A673 (cell line): Measurements from ENCODE around the gene KDM8. TPM values are rescaled to one million over a fixed set of nuclear protein-coding genes. Genes with fewer than 3 reads are reported as not detected.

ENCODE experiments used
- BruUV-seq: library from RNA; stranded (reverse); fragments of 400-500 nt; replicated peaks from 2 replicates; lab custom pipeline; 2021; lab: Mats Ljungman, UMichigan
- CTCF ChIA-PET: fragments of 300-600 bp; sonication (Branson Sonifier 250); formaldehyde crosslinking; loops from one replicate; lab custom pipeline; 2022; ENCODE audit warnings: antibody characterized with exemption; lab: Charles Lee
- POLR2A ChIA-PET: fragments of 300-600 bp; sonication (Branson Sonifier 250); formaldehyde crosslinking; loops from one replicate; lab custom pipeline; 2022; ENCODE audit warnings: antibody characterized with exemption; ENCODE audit not compliant: low non-redundant PET; lab: Charles Lee
- DNase-seq: peaks from one replicate; pipeline ENCODE4 v3.0.0-alpha.2; 2015; ENCODE audit warnings: low spot score
- H3K27ac ChIP-seq: fragments of 200-600 bp; sonication (generic); 2 replicates; pipeline ENCODE4 v1.5.1; 2016; ENCODE audit warnings: mixed run types, low read depth, mild to moderate bottlenecking, mixed read lengths, antibody characterized with exemption, low read length; ENCODE audit not compliant: poor library complexity, severe bottlenecking
- H3K27me3 ChIP-seq: fragments of 200-600 bp; sonication (generic); replicated peaks from 2 replicates; pipeline ENCODE4 v1.6.1; 2017; ENCODE audit warnings: mixed run types, low read depth, mild to moderate bottlenecking, mixed read lengths, antibody characterized with exemption, low read length; ENCODE audit not compliant: insufficient read depth, poor library complexity
- H3K36me3 ChIP-seq: fragments of 200-600 bp; sonication (generic); 2 replicates; pipeline ENCODE4 v1.6.1; 2016; ENCODE audit warnings: mixed run types, mild to moderate bottlenecking, mixed read lengths, antibody characterized with exemption, low read length; ENCODE audit not compliant: insufficient read depth, poor library complexity, severe bottlenecking
- H3K4me1 ChIP-seq: fragments of 200-600 bp; sonication (generic); 2 replicates; pipeline ENCODE4 v1.6.1; 2017; ENCODE audit warnings: mixed run types, mild to moderate bottlenecking, mixed read lengths, antibody characterized with exemption, low read length; ENCODE audit not compliant: insufficient read depth, poor library complexity, severe bottlenecking
- H3K4me3 ChIP-seq: fragments of 200-600 bp; sonication (generic); 2 replicates; pipeline ENCODE4 v1.5.1; 2016; ENCODE audit warnings: low read depth, mixed run types, mild to moderate bottlenecking, mixed read lengths, low read length; ENCODE audit not compliant: poor library complexity, severe bottlenecking
- H3K9me3 ChIP-seq: fragments of 200-600 bp; sonication (generic); 2 replicates; pipeline ENCODE4 v1.6.1; 2016; ENCODE audit warnings: mixed run types, low read depth, mild to moderate bottlenecking, mixed read lengths, antibody characterized with exemption, low read length; ENCODE audit not compliant: poor library complexity, severe bottlenecking
- EZH2 ChIP-seq: fragments of 200-600 bp; sonication (generic); IDR thresholded peaks from 2 replicates; pipeline ENCODE4 v1.6.1; 2017; ENCODE audit warnings: borderline replicate concordance, low read depth, mild to moderate bottlenecking, mixed read lengths, antibody characterized with exemption, low read length; ENCODE audit not compliant: poor library complexity, severe bottlenecking
- intact Hi-C: fragments of 100-400 bp; cut with micrococcal nuclease; formaldehyde crosslinking; loops from one replicate; pipeline ENCODE4 v1.10.0; 2022; ENCODE audit not compliant: unreplicated experiment
- total RNA-seq: library from RNA; stranded (reverse); gene quantifications from 2 replicates; pipeline ENCODE4 v1.2.3, GENCODE V29; 2021
- TF ChIP-seq, protein P1 (sequence below): fragments of 300-800, 200-600 bp; sonication (generic); conservative IDR thresholded peaks from 2 replicates; pipeline ENCODE4 v1.5.1; 2017; ENCODE audit warnings: low read depth, mild to moderate bottlenecking, antibody characterized with exemption, low read length, moderate library complexity, mixed read lengths

Gene KDM8
- total RNA-seq, 1 experiment from 2014 or later = 8.8 TPM

DNA sequence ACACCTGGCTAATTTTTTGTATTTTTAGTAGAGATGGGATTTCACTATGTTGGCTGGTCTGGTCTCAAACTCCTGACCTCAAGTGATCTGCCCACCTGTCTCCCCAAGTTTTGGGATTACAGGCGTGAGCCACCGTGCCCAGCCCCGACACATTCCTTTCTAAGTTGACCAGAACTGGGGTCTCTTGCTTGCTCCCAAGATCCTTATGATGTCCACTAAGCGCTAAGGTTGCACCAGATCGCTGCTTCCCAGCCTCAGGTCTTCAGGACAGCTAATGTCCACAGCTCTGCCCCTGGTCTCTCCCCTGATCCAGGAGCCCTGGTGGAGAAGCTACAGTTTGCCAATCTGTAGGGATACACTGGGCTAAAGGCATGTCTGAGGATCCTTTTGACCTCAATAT, 35.7 kb downstream of the KDM8 start:
- H3K36me3 ChIP-seq = no peaks in the 10 kb centered on the region

DNA sequence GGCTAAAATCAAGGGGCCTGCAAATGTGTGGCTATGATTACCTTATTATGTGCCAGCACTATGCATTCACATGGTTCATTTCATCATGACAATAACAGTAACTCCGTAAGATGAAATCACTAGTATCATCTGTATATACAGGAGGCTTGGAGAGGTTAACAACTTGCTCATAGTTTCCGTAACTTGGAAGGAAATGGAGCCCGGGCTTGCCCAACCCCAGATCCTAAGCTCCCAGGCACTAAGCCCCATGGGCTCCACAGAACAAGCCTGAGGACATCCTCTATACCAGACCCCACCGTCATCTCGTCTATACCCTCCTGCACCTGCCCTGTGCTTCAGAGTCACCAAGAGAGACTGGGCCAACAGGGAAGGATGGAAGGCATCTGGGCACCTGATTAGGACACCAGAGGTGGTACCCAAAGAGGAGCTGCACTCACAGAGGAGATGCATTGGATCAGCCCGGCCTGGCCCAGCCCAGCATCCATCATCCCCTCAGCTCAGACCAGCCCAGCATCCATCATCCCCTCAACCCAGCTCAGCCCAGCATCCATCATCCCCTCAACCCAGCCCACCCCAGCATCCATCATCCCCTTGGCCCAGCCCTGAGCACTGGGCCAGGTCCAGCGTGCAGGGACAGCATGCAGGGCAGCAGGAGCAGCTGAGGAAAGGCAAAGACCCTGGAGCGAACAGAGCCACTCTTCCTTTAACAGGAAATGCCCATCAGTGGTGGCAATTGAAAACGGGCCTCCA, 36.8 kb downstream of the KDM8 start:
- intact Hi-C loops = no loop called here
- Histone ChIP-seq H3K9me3 (no peaks in the 10 kb centered on the region), H3K4me1 (peaks cover 47% of the 10 kb centered on the region), H3K4me3 (no peak overlapping the region), H3K36me3 (no peaks in the 10 kb centered on the region), H3K27me3 (no peaks in the 10 kb centered on the region), H3K27ac (no peak overlapping the region)
- no peak for DNase-seq
- CTCF ChIA-PET = interaction anchor here (0.9 kb wide), 1 partner anchor 127 kb away, joined by 4 read pairs; no protein-coding TSS in a partner anchor
- BruUV-seq = no TSS peak
- POLR2A ChIA-PET = no interaction called here
- no peak for TF ChIP-seq EZH2
- TF ChIP-seq, protein P1, sequence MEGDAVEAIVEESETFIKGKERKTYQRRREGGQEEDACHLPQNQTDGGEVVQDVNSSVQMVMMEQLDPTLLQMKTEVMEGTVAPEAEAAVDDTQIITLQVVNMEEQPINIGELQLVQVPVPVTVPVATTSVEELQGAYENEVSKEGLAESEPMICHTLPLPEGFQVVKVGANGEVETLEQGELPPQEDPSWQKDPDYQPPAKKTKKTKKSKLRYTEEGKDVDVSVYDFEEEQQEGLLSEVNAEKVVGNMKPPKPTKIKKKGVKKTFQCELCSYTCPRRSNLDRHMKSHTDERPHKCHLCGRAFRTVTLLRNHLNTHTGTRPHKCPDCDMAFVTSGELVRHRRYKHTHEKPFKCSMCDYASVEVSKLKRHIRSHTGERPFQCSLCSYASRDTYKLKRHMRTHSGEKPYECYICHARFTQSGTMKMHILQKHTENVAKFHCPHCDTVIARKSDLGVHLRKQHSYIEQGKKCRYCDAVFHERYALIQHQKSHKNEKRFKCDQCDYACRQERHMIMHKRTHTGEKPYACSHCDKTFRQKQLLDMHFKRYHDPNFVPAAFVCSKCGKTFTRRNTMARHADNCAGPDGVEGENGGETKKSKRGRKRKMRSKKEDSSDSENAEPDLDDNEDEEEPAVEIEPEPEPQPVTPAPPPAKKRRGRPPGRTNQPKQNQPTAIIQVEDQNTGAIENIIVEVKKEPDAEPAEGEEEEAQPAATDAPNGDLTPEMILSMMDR = no peak

More for the DNA sequence above, 35.7 kb downstream of the KDM8 start:
- Histone ChIP-seq H3K9me3 (no peaks in the 10 kb centered on the region), H3K27ac (no peak overlapping the region), H3K4me1 (peaks cover 42% of the 10 kb centered on the region), H3K27me3 (no peaks in the 10 kb centered on the region), H3K4me3 (no peak overlapping the region)
- CTCF ChIA-PET = no interaction called here
- intact Hi-C loops = no loop called here
- no peak for TF ChIP-seq EZH2
- TF ChIP-seq, protein P1 = no peak
- no peak for DNase-seq
- POLR2A ChIA-PET = no interaction called here
- BruUV-seq = no TSS peak

DNA sequence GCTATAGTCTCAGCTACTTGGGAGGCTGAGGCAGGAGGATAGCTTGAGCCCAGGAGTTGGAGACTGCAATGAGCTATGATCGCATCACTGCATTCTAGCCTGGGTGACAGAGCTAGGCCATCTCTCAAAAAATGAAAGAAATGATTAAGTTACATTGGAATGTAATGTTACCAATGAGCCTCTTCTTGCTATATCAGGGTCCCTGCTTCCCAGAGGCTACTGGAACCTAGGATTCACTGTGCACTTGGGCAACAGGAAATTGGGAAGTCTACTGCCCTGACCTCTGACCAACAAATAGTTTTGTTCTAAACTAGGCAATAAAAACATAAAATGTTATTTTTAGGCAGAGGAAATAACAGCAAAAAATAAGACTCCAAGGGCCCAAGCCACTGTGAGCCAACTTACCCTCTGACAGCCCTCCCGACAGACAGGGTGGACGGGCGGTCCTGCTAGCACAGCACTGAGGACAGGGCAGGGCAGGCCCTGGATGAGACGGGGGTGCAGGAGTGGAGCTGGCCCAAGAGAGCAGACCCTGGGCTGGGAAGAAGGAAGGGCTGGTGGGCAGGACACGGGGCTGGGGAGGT, 37.7 kb downstream of the KDM8 start:
- TF ChIP-seq EZH2 = no peak
- TF ChIP-seq, protein P1 = no peak
- H3K27me3 ChIP-seq = no peaks in the 10 kb centered on the region
- POLR2A ChIA-PET = no interaction called here
- BruUV-seq = no TSS peak
- no peaks in the 10 kb centered on the region for H3K36me3 ChIP-seq
- H3K27ac ChIP-seq = no peak overlapping the region
- H3K4me1 ChIP-seq = peaks cover 42% of the 10 kb centered on the region
- no peak overlapping the region for H3K4me3 ChIP-seq
- H3K9me3 ChIP-seq = no peaks in the 10 kb centered on the region
- intact Hi-C loops = no loop called here
- DNase-seq = no peak
- CTCF ChIA-PET = no interaction called here
